ENCODE results near the gene ZNF865. TPM values are rescaled to one million over a fixed set of nuclear protein-coding genes. Genes with fewer than 3 reads are reported as not detected.
A peak's percentile ranks its signal among the peaks of the same experiment; 100 is the strongest.

The ZNF865 gene
- total RNA-seq, 1 experiment from 2014 or later: 21.7 TPM

GRCh38 chr19:55650602-55651230 lies 45.3 kb downstream of the ZNF865 start (continued):
- no peak for TF ChIP-seq ARID4B (CRISPR knock-in tag; IDR thresholded peaks at IDR 0.05; ENCODE audit: borderline replicate concordance)
- no peak for TF ChIP-seq FOXP1 (CRISPR knock-in tag; IDR thresholded peaks at IDR 0.05; ENCODE audit: borderline replicate concordance)
- no peak for TF ChIP-seq ZNF671 (CRISPR knock-in tag; IDR thresholded peaks at IDR 0.05)
- TF ChIP-seq IRF2 (CRISPR knock-in tag; IDR thresholded peaks at IDR 0.05; ENCODE audit: borderline replicate concordance, low read depth): no peak
- TF ChIP-seq JUN (CRISPR knock-in tag; IDR thresholded peaks at IDR 0.05): no peak
- no peak for TF ChIP-seq ZNF396 (CRISPR knock-in tag; IDR thresholded peaks at IDR 0.05; ENCODE audit: borderline replicate concordance)
- TF ChIP-seq ZNF281 (CRISPR knock-in tag; IDR thresholded peaks at IDR 0.05): no peak
- TF ChIP-seq ZBTB43 (CRISPR knock-in tag; IDR thresholded peaks at IDR 0.05): no peak

GRCh38 chr19:55651236-55651635 lies 45.8 kb downstream of the ZNF865 start:
- Mint-ChIP-seq H3K4me1 (peaks cover 21% of the 10 kb centered on the region), H3K4me3 (peak overlapping the region; percentile 18; the same call in 1 of the 2 replicates), H3K27ac (no peak overlapping the region), H3K27me3 (ENCODE audit: low read depth) (peaks cover 3% of the 10 kb centered on the region; the same call in 1 of the 2 replicates), H3K9me3 (no peaks in the 10 kb centered on the region), H3K36me3 (peaks cover 15% of the 10 kb centered on the region)
- ChIA-PET POLR2A (no interaction called here), CTCF (interaction anchor here (2.2 kb wide), 1 partner anchor 20 kb away, joined by 33 read pairs; no protein-coding TSS in a partner anchor)
- no peak for DNase-seq (ENCODE audit: low spot score)
- no peak for ATAC-seq
- no peak for TF ChIP-seq AFF4 (CRISPR knock-in tag; IDR thresholded peaks at IDR 0.05; ENCODE audit: borderline replicate concordance)
- TF ChIP-seq ZNF232 (CRISPR knock-in tag; IDR thresholded peaks at IDR 0.05): no peak
- no peak for TF ChIP-seq ATF6 (CRISPR knock-in tag; IDR thresholded peaks at IDR 0.05)
